Astrocyte (in vitro differentiated cells and primary cell): Measurements from ENCODE around the gene SMIM45.
A peak's percentile ranks its signal among the peaks of the same experiment; 100 is the strongest.

Experiments used
- DNase-seq: peaks from one replicate; pipeline ENCODE4 v3.0.0-alpha.2; 2010; ENCODE audit warnings: low read depth
- FAIRE-seq: peaks from 2 replicates; lab custom pipeline; 2011; peaks lifted over from hg19 to GRCh38; lab: Jason Lieb, UNC
- H2AFZ ChIP-seq: 2 replicates; pipeline ENCODE4 v1.6.0; 2012; ENCODE audit warnings: low read depth, low read length, inconsistent platforms
- H3K27ac ChIP-seq: 2 replicates; pipeline ENCODE4 v1.5.1; 2011; ENCODE audit warnings: low read depth, low read length, inconsistent platforms
- H3K27me3 ChIP-seq: 2 replicates; pipeline ENCODE4 v1.6.0; 2011; ENCODE audit warnings: low read length, inconsistent platforms; ENCODE audit not compliant: insufficient read depth
- H3K36me3 ChIP-seq: 2 replicates; pipeline ENCODE4 v1.5.1; 2011; ENCODE audit warnings: low read length, inconsistent platforms; ENCODE audit not compliant: insufficient read depth
- H3K4me1 ChIP-seq: 2 replicates; pipeline ENCODE4 v1.5.1; 2011; ENCODE audit warnings: low read length, inconsistent platforms; ENCODE audit not compliant: insufficient read depth
- H3K4me2 ChIP-seq: 2 replicates; pipeline ENCODE4 v1.6.0; 2012; ENCODE audit warnings: low read length, inconsistent platforms
- H3K4me3 ChIP-seq: 2 replicates; pipeline ENCODE4 v1.5.1; 2011; ENCODE audit warnings: low read depth, mild to moderate bottlenecking, low read length, inconsistent platforms; ENCODE audit not compliant: insufficient read depth
- H3K79me2 ChIP-seq: 2 replicates; pipeline ENCODE4 v1.6.0; 2012; ENCODE audit warnings: mild to moderate bottlenecking, low read length, inconsistent platforms; ENCODE audit not compliant: insufficient read depth
- H3K9ac ChIP-seq: 2 replicates; pipeline ENCODE4 v1.6.0; 2012; ENCODE audit warnings: mild to moderate bottlenecking, low read length, inconsistent platforms
- H3K9me3 ChIP-seq: 2 replicates; pipeline ENCODE4 v1.5.1; 2012; ENCODE audit warnings: low read depth, mild to moderate bottlenecking, low read length, inconsistent platforms; ENCODE audit not compliant: insufficient read depth
- H4K20me1 ChIP-seq: 2 replicates; pipeline ENCODE4 v1.6.0; 2012; ENCODE audit warnings: low read length, inconsistent platforms; ENCODE audit not compliant: insufficient read depth
- H3K27ac Mint-ChIP-seq: one replicate; pipeline ENCODE4 v1.8.0; 2021; ENCODE audit warnings: mild to moderate bottlenecking, mixed read lengths; ENCODE audit not compliant: unreplicated experiment
- H3K27me3 Mint-ChIP-seq: one replicate; pipeline ENCODE4 v1.8.0; 2021; ENCODE audit warnings: low read depth, mixed read lengths; ENCODE audit not compliant: unreplicated experiment
- H3K36me3 Mint-ChIP-seq: one replicate; pipeline ENCODE4 v1.8.0; 2021; ENCODE audit warnings: low read depth, mixed read lengths; ENCODE audit not compliant: unreplicated experiment
- H3K4me1 Mint-ChIP-seq: one replicate; pipeline ENCODE4 v1.8.0; 2021; ENCODE audit warnings: low read depth, mixed read lengths; ENCODE audit not compliant: unreplicated experiment
- H3K4me3 Mint-ChIP-seq: one replicate; pipeline ENCODE4 v1.8.0; 2021; ENCODE audit warnings: mild to moderate bottlenecking, moderate library complexity, mixed read lengths; ENCODE audit not compliant: unreplicated experiment
- H3K9me3 Mint-ChIP-seq: one replicate; pipeline ENCODE4 v1.8.0; 2021; ENCODE audit warnings: mild to moderate bottlenecking, mixed read lengths; ENCODE audit not compliant: unreplicated experiment
- EZH2 ChIP-seq: IDR thresholded peaks from 2 replicates; pipeline ENCODE4 v1.6.1; 2012; ENCODE audit warnings: mild to moderate bottlenecking, low read length, inconsistent platforms; ENCODE audit not compliant: insufficient read depth
- TF ChIP-seq, protein P1 (sequence below): IDR thresholded peaks from 2 replicates; pipeline ENCODE4 v1.5.1; 2011; ENCODE audit warnings: low read depth, mild to moderate bottlenecking, inconsistent platforms, low read length, moderate library complexity; ENCODE audit not compliant: insufficient read depth

SMIM45 gene

DNA sequence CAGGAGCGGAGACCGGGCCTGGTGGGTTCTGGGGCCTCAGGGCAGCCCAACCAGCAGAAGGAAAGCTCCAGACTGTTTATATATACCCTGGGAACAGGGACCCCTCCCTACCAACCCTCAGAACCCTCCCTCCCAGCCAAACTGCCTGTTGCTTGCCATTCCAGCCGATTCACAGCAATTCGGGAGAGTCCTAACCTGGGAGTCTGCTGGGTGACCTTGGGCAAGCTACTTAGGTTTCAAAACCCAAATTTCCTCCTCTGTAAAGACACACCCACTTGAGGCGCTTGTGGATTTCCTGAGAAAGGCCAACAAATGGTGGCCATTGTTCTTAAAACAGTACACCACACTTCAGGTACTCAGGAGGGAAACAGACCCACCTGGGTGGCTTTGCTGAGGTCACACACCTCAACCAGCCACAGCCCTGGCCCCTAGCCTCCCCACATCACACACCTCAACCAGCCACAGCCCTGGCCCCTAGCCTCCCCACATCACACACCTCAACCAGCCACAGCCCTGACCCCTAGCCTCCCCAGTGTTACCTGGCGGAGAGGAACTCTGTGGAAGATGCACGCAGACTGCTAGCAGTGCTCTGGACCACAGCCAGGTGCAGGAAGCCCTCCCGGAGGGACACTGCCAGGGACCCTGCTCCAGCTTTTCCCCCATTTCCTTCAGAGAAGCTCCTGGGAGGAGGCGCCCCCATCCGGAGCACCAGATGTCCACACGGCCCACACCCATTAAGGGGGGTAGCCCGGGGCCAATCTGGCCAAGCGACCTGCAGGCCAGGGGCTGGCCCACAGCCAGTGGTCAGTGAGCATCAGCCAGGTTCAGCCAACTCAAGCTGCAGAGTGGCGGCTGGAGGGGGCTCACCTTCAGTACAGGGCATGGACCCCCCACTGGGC lies 43.3 kb upstream of the SMIM45 start:
- H3K4me1 Mint-ChIP-seq: no peaks in the 10 kb centered on the region
- no peak overlapping the region for H3K27ac Mint-ChIP-seq
- H3K27me3 Mint-ChIP-seq: peaks cover 25% of the 10 kb centered on the region
- Histone ChIP-seq H3K9ac (no peak overlapping the region), H3K9me3 (no peaks in the 10 kb centered on the region), H3K4me2 (no peak overlapping the region), H3K79me2 (no peaks in the 10 kb centered on the region), H3K4me1 (peaks cover 16% of the 10 kb centered on the region), H4K20me1 (peaks cover 56% of the 10 kb centered on the region), H3K4me3 (no peak overlapping the region), H2AFZ (no peak overlapping the region), H3K36me3 (peaks cover 5% of the 10 kb centered on the region), H3K27ac (no peak overlapping the region), H3K27me3 (peaks cover 33% of the 10 kb centered on the region)
- no peak for TF ChIP-seq EZH2
- TF ChIP-seq, protein P1, sequence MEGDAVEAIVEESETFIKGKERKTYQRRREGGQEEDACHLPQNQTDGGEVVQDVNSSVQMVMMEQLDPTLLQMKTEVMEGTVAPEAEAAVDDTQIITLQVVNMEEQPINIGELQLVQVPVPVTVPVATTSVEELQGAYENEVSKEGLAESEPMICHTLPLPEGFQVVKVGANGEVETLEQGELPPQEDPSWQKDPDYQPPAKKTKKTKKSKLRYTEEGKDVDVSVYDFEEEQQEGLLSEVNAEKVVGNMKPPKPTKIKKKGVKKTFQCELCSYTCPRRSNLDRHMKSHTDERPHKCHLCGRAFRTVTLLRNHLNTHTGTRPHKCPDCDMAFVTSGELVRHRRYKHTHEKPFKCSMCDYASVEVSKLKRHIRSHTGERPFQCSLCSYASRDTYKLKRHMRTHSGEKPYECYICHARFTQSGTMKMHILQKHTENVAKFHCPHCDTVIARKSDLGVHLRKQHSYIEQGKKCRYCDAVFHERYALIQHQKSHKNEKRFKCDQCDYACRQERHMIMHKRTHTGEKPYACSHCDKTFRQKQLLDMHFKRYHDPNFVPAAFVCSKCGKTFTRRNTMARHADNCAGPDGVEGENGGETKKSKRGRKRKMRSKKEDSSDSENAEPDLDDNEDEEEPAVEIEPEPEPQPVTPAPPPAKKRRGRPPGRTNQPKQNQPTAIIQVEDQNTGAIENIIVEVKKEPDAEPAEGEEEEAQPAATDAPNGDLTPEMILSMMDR: no peak
- peaks cover 2% of the 10 kb centered on the region for H3K9me3 Mint-ChIP-seq
- DNase-seq (no peak), FAIRE-seq (no peak)
- no peak overlapping the region for H3K4me3 Mint-ChIP-seq
- peaks cover 3% of the 10 kb centered on the region for H3K36me3 Mint-ChIP-seq

DNA sequence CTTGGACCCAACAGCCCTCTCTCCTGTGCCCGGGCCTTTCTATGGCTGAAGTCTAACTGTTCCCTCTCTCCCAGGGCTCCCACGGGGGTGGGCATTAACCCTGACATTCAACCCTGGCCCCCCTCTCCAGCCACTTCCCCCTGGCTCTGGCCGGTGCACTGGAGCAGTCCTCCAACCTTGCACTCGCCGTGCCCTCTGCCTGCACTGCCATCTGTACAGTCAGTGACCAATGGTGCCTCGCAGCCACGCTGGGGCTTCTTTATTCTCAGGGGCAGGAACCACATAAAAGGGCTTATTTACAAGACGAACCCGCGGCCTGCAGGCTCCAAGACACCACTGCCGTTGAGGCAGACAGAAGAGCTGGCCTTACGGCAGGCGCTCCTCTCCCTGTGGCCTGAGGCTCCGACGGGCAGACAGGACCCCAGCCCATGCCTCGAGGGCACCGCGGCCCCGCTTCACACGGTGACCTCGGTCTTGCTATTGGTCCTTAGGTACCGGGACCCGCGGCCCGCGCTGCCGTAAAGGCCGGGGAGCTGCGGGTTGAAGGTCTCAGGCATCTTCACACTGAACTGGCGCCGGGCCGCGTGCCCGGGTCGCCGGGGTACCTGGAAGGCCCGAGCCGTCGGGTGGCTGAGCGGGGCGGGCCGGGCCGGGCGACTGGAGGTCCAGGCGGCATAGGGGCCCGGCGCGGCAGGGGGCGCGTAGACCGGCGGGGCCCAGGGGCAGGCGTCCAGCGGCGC lies 42.5 kb upstream of the SMIM45 start:
- DNase-seq: no peak
- Histone ChIP-seq H3K4me3 (no peak overlapping the region), H3K27ac (no peak overlapping the region), H3K4me1 (peaks cover 16% of the 10 kb centered on the region), H3K27me3 (peaks cover 33% of the 10 kb centered on the region), H3K9me3 (no peaks in the 10 kb centered on the region), H2AFZ (no peak overlapping the region), H3K4me2 (peak overlapping the region; percentile 75), H3K9ac (no peak overlapping the region), H3K79me2 (no peaks in the 10 kb centered on the region), H3K36me3 (no peaks in the 10 kb centered on the region), H4K20me1 (peaks cover 49% of the 10 kb centered on the region)
- no peak overlapping the region for H3K4me3 Mint-ChIP-seq
- H3K27me3 Mint-ChIP-seq: peaks cover 25% of the 10 kb centered on the region
- TF ChIP-seq, protein P1: no peak
- TF ChIP-seq EZH2: peak; percentile 58
- FAIRE-seq: no peak
- H3K27ac Mint-ChIP-seq: no peak overlapping the region
- H3K9me3 Mint-ChIP-seq: peaks cover 2% of the 10 kb centered on the region
- no peaks in the 10 kb centered on the region for H3K4me1 Mint-ChIP-seq
- peaks cover 3% of the 10 kb centered on the region for H3K36me3 Mint-ChIP-seq
